HCT116 (cell line): ENCODE results near the gene CRELD2.

Experiments
- ELF1 ChIP-seq: IDR thresholded peaks from 2 replicates; pipeline ENCODE4 v1.6.1; 2012; ENCODE audit warnings: low read depth, borderline replicate concordance
- EZH2phosphoT487 ChIP-seq: fragments of 200-600 bp; IDR thresholded peaks from 2 replicates; pipeline ENCODE4 v1.6.1; 2018; ENCODE audit warnings: antibody characterized with exemption, borderline replicate concordance
- JUND ChIP-seq: IDR thresholded peaks from 2 replicates; pipeline ENCODE4 v1.6.1; 2012
- POLR2A ChIP-seq: IDR thresholded peaks from 2 replicates; pipeline ENCODE4 v1.7.0; 2011; ENCODE audit warnings: borderline replicate concordance; ENCODE audit not compliant: insufficient read depth, insufficient read length; ENCODE audit errors: extremely low read depth
- POLR2AphosphoS5 ChIP-seq: IDR thresholded peaks from 2 replicates; pipeline ENCODE4 v1.6.1; 2011; ENCODE audit warnings: mild to moderate bottlenecking, low read depth, low read length, moderate library complexity
- SP1 ChIP-seq: IDR thresholded peaks from 2 replicates; pipeline ENCODE4 v1.6.1; 2012; ENCODE audit warnings: low read depth
- YY1 ChIP-seq: IDR thresholded peaks from 2 replicates; pipeline ENCODE4 v1.6.1; 2011; ENCODE audit warnings: low read length, low read depth, moderate library complexity, mild to moderate bottlenecking; ENCODE audit not compliant: insufficient replicate concordance; ENCODE audit errors: extremely low read depth
- ZNF274 ChIP-seq: fragments of 200-500 bp; sonication (Bioruptor generic); IDR thresholded peaks from 2 replicates; pipeline ENCODE4 v1.6.1; 2014; ENCODE audit warnings: mild to moderate bottlenecking, low read depth, low read length, inconsistent platforms
- TF ChIP-seq, protein P1 (sequence below): IDR thresholded peaks from 2 replicates; pipeline ENCODE4 v1.6.1; 2012
- TF ChIP-seq, protein P2 (sequence below), 3 experiments: fragments of 200-600 bp in 1 of 3; sonication (generic) in 1 of 3; IDR thresholded peaks in 2 of 3; conservative IDR thresholded peaks in 1 of 3; 2 replicates each; pipeline ENCODE4 v1.5.1; 2012 to 2017; ENCODE audit warnings: low read depth in 2 of 3, low read length in 2 of 3, antibody characterized with exemption in 1 of 3, borderline replicate concordance in 1 of 3, control low read depth in 1 of 3, mild to moderate bottlenecking in 1 of 3, mixed read lengths in 1 of 3, mixed run types in 1 of 3, moderate library complexity in 1 of 3; ENCODE audit not compliant: insufficient read depth in 1 of 3

DNA sequence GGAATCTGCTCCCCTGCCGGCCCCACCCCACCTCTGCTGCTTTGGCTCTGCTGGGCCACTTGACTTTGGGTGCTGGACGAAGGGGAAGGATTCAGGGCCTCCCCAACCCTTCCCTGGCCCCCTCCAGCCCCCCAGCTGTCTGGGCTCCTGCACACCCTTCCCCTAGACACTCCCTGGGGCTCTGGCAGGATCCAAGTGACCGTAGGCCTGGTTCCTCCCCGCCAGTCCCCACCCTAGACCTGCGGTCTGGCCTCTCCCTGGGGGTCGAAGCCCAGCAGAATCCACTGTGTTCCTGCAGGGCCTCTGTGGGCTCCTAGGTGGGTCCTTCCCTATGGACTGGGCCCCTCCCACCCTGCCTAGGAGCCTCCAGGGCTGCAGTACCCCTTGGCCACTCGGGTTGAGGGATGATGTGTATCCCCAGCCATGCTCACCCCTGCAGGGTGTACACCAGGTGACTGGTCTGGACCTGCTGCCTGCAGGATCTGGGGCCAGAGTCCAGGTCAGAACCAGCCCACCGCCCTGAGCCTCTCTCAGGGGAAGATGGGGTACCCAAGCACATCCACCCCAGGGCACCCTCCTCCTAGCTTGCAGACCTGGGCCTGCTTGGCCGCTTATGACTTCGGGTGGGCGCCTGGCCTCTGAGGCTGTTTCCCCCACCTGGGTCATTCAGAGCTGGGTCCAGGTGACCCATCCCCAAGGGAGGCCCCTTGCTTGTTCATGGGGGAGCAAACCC lies 47.8 kb downstream of the CRELD2 start:
- TF ChIP-seq, protein P1, sequence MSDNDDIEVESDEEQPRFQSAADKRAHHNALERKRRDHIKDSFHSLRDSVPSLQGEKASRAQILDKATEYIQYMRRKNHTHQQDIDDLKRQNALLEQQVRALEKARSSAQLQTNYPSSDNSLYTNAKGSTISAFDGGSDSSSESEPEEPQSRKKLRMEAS = no peak
- TF ChIP-seq, protein P2, sequence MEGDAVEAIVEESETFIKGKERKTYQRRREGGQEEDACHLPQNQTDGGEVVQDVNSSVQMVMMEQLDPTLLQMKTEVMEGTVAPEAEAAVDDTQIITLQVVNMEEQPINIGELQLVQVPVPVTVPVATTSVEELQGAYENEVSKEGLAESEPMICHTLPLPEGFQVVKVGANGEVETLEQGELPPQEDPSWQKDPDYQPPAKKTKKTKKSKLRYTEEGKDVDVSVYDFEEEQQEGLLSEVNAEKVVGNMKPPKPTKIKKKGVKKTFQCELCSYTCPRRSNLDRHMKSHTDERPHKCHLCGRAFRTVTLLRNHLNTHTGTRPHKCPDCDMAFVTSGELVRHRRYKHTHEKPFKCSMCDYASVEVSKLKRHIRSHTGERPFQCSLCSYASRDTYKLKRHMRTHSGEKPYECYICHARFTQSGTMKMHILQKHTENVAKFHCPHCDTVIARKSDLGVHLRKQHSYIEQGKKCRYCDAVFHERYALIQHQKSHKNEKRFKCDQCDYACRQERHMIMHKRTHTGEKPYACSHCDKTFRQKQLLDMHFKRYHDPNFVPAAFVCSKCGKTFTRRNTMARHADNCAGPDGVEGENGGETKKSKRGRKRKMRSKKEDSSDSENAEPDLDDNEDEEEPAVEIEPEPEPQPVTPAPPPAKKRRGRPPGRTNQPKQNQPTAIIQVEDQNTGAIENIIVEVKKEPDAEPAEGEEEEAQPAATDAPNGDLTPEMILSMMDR (IDR thresholded peaks at IDR 0.05 in 2 of 3, conservative IDR thresholded peaks at IDR 0.05 in 1 of 3; ENCODE audit: borderline replicate concordance in 1 of 3, insufficient read depth in 1 of 3, low read depth in 2 of 3, low read length in 2 of 3) = no peak
- no peak for TF ChIP-seq POLR2A
- no peak for TF ChIP-seq POLR2AphosphoS5
- TF ChIP-seq EZH2phosphoT487 = no peak
- no peak for TF ChIP-seq ZNF274
- TF ChIP-seq ELF1 = no peak
- no peak for TF ChIP-seq JUND
- no peak for TF ChIP-seq SP1
- no peak for TF ChIP-seq YY1
